Ovary (tissue), 3 donors: ENCODE data around the gene GRAMD2A.

Source experiments
- EP300 ChIP-seq: sonication (generic); formaldehyde crosslinking; IDR thresholded peaks from one replicate; pipeline ENCODE4 v1.6.1; 2017; ENCODE audit warnings: antibody characterized with exemption
- POLR2A ChIP-seq: fragments of 450-650 bp; IDR thresholded peaks from one replicate; pipeline ENCODE4 v1.6.1; 2017; ENCODE audit warnings: antibody characterized with exemption, mild to moderate bottlenecking, moderate library complexity
- TF ChIP-seq, protein P1 (sequence below), 3 donors: fragments of 450-650 bp in 2 of 3; fragments of 200-600 bp in 1 of 3; IDR thresholded peaks; one replicate each; pipeline versions ENCODE4 v1.5.1 to v1.8.0; 2016 to 2022; ENCODE audit warnings: antibody characterized with exemption in 3 of 3, mild to moderate bottlenecking in 1 of 3
- donor health status: DM: no; HTN: no; CAD: no.

DNA sequence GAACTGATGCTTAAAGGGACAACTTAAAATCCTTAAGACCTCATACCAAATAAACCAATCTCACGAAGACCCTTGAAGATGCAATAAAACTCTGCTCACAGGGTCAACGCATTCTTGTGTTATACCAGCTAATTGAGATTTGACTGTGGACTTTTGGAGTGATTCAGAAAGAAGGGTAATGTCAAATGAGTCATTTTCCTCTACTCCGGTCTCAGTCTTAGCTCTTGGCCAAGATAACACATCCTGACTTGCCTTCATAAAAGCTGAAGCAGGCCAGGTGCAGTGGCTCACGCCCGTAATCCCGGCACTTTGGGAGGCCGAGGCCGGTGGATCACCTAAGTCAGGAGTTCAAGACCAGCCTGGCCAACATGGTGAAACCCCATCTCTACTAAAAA is 29.6 kb upstream of the GRAMD2A start:
- TF ChIP-seq POLR2A (no peak), EP300 (no peak)
- TF ChIP-seq, protein P1, sequence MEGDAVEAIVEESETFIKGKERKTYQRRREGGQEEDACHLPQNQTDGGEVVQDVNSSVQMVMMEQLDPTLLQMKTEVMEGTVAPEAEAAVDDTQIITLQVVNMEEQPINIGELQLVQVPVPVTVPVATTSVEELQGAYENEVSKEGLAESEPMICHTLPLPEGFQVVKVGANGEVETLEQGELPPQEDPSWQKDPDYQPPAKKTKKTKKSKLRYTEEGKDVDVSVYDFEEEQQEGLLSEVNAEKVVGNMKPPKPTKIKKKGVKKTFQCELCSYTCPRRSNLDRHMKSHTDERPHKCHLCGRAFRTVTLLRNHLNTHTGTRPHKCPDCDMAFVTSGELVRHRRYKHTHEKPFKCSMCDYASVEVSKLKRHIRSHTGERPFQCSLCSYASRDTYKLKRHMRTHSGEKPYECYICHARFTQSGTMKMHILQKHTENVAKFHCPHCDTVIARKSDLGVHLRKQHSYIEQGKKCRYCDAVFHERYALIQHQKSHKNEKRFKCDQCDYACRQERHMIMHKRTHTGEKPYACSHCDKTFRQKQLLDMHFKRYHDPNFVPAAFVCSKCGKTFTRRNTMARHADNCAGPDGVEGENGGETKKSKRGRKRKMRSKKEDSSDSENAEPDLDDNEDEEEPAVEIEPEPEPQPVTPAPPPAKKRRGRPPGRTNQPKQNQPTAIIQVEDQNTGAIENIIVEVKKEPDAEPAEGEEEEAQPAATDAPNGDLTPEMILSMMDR (IDR thresholded peaks at IDR 0.05), result no peak
